ENCODE results near the gene ANO5.

Gene ANO5

DNA sequence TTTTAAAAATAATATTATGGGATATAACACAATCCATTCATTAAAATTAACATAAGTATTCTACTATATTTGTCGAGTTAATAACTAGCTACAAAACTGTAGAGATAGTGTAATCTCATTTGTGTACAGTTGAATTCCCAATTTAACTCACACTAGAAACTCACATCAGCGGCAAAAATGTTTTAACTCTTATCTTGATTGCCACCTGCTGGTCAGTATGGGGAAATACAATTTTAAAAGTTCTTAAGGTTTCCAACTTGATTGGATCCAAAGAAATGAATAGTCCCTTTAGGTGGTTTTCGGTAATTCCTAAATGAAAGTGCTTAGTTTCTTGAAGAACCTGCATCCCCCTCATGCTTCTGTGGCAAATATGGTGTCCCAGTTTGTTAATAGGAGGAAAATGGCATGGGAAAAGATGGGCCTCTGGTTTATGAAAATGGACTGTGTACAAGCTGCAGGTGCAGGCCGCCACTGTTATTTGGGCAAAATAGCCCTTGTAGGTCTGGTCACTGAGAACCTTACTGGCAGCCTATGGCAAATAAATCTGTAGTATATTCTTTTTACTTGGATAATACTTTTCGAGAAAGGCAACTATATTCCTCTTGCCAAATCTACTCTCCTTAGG, 111.6 kb downstream of the ANO5 start:
- no peaks in the 10 kb centered on the region for H3K36me3 ChIP-seq (ENCODE audit: control insufficient read depth, insufficient read depth, low read length)
- no peaks in the 10 kb centered on the region for H3K27me3 ChIP-seq (ENCODE audit: control insufficient read depth, insufficient read depth, low read length, poor library complexity, severe bottlenecking)
- H3K9me3 ChIP-seq (ENCODE audit: control insufficient read depth, low read length), result no peaks in the 10 kb centered on the region
- H3K4me1 ChIP-seq (ENCODE audit: control insufficient read depth, insufficient read depth, low read length), result no peaks in the 10 kb centered on the region
- 49 to 59% methylated on average over 4 to 5 of the region's 5 CpGs for WGBS, 2 experiments
- H3K27ac ChIP-seq (ENCODE audit: insufficient read depth, low read depth, low read length, poor library complexity, severe bottlenecking), result no peak overlapping the region
- H3K4me3 ChIP-seq (ENCODE audit: insufficient read depth, low read depth, low read length), result no peak overlapping the region

DNA sequence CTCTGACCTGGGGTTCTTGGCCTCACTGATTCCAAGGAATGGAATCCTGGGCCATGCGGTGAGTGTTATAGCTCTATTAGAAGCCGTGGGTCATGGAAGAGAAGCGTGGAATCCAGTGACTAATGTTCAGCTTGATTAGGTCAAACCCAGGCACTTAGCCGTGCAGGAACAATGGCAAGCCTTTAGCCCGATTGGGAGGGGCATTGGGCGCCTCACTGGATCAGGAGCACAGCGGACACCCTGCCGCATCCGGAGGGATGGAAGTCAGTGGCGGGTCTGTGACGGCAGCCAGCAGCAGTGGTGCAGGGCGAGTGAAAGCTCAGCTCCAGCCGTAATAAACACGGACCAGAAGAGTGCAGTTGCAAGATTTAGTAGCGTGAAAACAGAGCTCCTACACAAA, 124.8 kb downstream of the ANO5 start:
- Histone ChIP-seq H3K27me3 (ENCODE audit: control insufficient read depth, insufficient read depth, low read length, poor library complexity, severe bottlenecking) (no peaks in the 10 kb centered on the region), H3K9me3 (ENCODE audit: control insufficient read depth, low read length) (no peaks in the 10 kb centered on the region), H3K4me3 (ENCODE audit: insufficient read depth, low read depth, low read length) (no peak overlapping the region), H3K27ac (ENCODE audit: insufficient read depth, low read depth, low read length, poor library complexity, severe bottlenecking) (no peak overlapping the region), H3K4me1 (ENCODE audit: control insufficient read depth, insufficient read depth, low read length) (no peaks in the 10 kb centered on the region), H3K36me3 (ENCODE audit: control insufficient read depth, insufficient read depth, low read length) (no peaks in the 10 kb centered on the region)
- 95% methylated on average over 15 of the region's 15 CpGs for WGBS, 2 experiments

DNA sequence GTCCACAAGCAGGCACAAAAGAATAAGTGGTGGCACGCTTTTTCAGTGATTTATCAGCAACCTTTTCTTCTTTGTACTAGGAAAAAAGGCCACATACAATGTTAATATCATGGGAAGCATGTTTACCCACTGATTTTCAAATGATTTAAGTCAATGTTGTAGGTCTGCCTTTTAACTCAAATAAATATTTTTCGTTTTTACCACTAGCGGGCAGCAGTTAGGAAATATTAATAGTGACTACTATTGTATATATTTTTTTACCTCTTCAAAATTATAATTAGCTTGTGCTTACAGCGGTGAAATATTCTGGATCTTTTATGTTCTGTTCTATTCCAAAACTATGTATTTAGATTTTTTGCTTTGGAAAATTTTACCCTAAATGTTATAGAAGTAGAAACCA, 138.9 kb downstream of the ANO5 start:
- Histone ChIP-seq H3K27me3 (ENCODE audit: control insufficient read depth, insufficient read depth, low read length, poor library complexity, severe bottlenecking) (no peaks in the 10 kb centered on the region), H3K4me3 (ENCODE audit: insufficient read depth, low read depth, low read length) (no peak overlapping the region), H3K27ac (ENCODE audit: insufficient read depth, low read depth, low read length, poor library complexity, severe bottlenecking) (no peak overlapping the region), H3K4me1 (ENCODE audit: control insufficient read depth, insufficient read depth, low read length) (no peaks in the 10 kb centered on the region), H3K36me3 (ENCODE audit: control insufficient read depth, insufficient read depth, low read length) (no peaks in the 10 kb centered on the region), H3K9me3 (ENCODE audit: control insufficient read depth, low read length) (no peaks in the 10 kb centered on the region)
- WGBS, 2 experiments, result 86 to 100% methylated on average over 1 of the region's 4 CpGs
